Activated effector memory CD4-positive, alpha-beta T cell treated with Interleukin-2 at 50 U/mL for 16 hours (primary cell): ENCODE measurements around the gene LRBA.

Experiments
- DNase-seq: peaks from one replicate; pipeline ENCODE4 v3.0.0-alpha.2; 2020

The LRBA gene

DNA sequence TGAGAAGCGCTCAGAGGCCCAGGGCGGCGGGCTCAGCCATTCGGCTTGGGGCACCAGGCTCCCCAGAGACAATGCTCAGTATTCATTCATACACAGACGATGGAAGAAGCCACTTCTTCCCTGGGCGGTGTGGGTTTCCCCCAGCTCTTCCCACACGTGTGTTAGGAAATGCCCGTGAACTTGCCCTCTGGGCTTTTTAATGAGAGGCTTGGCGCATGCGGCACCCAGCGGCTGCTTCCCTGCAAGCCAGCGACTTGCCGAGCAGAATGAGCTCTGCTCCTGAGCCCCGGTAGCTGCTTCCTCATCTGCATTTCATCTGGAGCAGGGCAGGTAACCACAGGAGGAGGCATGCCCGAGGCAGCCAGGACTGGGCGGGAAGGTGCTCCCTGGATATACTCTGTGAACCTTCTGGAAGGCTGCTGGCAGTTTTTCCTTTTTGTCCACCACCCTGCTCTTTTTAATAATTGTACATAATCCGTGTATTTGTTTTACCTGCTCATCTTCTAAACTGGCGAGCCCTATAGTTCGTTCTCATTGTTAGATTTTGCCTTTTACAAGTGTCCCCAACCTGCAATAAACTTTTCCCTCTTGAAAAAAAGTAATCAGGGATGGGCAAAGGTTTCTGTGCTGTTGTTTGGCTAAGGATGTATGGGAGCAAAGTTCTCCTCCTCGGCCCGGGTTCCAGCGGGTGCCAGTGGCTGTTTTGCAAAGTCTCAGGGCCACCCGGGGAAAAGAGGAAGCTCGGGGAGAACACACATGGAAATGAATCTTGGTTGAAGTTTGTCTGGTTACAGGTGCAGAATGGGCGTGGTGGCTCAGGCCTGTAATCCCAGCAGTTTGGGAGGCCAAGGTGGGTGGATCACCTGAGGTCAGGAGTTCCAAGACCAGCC is 758.0 kb downstream of the LRBA start:
- DNase-seq: no peak

DNA sequence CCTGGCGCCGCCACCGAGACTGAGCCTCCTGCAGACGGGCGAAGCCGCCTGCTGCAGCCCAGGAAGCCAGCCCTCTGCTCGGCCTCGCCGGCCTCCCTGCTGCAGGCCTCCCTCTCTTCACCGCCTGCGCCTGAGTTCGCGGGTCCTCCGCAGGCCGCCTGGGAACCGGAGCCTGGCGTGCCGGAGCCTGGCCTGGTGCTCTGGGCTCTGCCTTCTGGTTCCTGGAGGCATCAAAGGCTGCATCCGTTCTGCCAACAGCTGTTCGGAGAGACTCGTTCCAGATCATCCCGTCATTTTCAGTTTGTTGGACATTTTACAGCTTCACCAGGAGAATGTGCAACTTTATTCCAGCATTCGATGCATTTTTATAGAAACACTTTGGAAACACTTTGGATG is 758.9 kb downstream of the LRBA start:
- no peak for DNase-seq

GRCh38 chr4:150255610-150256224 is 759.4 kb downstream of the LRBA start:
- no peak for DNase-seq

- DNase-seq: no peak
Observed at GRCh38 chr4:150253965-150254630, 761.0 kb downstream of the LRBA start.

DNA sequence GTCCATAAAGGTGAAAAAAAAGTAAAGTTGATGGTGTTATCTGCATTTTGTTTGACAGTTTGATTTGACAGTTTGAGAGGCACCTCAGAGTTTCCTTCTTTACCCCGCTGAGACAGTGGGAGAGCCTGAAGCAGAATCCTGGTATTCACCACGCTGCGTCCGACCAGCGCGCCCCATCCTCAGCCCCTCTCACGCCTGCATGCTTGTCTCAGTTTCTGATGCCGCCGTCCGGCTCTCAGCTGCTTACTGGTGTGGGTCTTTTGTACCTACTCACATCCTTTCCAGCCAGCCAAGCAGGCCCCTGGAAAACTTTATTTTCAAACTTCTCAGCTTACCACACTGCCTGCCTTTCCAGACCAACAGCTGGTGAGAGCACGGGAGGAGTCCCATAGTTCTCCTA is 761.7 kb downstream of the LRBA start:
- no peak for DNase-seq

DNA sequence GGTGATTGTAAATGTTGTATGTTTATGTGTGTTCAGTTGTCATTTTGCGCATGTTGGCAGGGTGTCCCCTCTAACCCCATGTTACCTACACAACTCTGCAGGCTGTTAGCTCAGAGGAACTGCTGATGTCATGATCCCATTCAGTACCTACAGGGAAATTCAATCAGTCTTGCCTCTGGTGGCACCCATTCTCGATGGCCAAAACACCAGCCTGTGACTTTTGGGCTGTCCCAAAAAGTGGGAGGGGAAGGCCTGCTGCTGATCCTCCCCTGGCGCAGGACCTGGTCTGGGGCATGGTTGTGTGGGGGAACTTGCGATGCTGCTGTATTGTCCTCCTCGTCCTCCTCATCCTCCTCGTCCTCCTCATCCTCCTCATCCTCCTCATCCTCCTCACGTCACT is 762.3 kb downstream of the LRBA start:
- DNase-seq: no peak

DNA sequence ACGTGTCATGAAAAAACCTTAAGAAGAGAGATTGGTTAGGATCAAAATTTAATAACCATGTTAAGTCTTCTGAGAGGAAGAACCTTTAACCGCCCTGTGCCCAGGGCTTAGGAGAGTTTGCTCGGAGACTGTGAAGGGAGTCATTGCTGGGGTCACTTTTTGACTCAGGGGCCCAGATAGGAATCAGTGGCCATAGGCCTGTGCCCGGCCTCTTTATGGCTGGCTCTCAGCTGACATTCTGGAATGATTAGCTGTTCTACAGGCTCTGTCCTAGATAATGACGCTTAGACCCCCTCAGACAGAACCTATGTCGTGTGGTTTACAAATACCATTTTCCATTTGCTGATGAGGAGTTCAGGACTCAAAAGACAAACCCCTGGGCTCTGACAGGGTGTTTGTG is 762.8 kb downstream of the LRBA start:
- no peak for DNase-seq

- no peak for DNase-seq
Observed at GRCh38 chr4:150251752-150252190, 763.3 kb downstream of the LRBA start.

- no peak for DNase-seq
Observed at GRCh38 chr4:150250998-150251651, 764.0 kb downstream of the LRBA start.

DNA sequence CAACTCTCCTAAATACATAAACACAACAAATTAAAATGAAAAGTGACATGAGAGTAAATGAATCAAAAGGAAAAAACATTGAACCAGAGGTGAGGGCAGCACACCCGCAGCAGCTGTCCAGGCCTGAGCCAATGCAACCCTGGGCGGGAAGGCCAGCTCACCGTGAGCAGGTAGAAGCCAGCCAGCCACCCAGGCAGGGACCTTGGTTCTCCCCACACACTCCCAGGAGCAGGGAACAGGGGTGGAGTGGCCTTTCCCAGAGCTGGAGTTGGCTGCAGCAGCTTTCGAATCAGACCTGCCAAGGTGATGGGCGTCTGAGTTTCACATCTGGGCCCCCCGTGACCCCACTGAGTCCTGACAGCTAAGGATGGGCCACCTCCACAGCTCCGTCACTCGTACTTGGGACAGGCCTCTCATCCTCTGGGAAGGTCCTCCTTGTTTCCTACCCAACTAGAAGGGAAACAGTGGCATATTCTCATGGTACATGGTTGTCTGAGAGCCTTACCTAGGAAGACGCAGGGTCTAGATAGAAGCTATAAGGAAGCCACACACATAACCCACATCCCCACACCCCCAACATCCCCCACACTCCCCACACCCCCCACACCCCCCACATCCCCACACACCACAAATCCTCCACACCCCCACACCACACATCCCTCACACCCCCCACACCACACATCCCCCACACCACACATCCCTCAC is 764.6 kb downstream of the LRBA start:
- no peak for DNase-seq

DNA sequence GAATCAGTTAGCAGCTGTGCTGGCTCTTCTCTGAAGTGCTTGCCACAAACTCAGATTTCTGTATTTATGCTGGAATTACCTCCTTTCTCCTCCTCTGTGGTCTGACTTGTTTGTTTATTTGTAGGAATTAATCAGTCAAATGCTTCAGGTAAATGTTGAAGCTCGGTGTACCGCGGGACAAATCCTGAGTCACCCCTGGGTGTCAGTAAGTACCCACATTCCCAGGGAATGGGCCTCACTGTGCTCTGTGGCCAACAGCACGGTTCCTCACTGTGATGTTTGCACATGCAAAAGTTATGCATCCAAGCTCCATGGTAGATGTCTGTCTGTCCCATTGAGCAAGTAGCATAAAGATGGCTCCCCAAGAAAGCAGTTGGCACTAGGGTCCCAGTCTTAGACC is 766.9 kb downstream of the LRBA start:
- DNase-seq: no peak

DNA sequence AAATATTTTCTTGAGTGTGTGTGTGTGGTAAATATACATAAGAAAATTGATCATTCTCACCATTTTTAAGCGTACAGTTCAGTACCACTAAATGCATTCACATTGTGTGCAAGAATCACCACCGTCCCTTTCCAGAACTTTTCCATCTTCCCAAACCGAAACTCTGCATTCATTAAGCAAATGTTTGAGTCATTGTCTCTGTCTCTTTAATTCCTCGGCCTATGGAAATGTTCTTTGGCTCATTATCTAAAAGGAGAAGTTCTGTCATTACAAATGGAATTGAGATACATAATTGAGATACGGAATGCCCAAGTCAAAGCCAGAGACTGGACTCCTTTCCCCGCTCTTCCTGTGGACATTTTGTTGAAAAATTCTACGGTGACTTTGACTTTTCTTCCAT is 767.9 kb downstream of the LRBA start:
- no peak for DNase-seq

- DNase-seq: no peak
Observed at GRCh38 chr4:150244600-150244999, 770.5 kb downstream of the LRBA start.

DNA sequence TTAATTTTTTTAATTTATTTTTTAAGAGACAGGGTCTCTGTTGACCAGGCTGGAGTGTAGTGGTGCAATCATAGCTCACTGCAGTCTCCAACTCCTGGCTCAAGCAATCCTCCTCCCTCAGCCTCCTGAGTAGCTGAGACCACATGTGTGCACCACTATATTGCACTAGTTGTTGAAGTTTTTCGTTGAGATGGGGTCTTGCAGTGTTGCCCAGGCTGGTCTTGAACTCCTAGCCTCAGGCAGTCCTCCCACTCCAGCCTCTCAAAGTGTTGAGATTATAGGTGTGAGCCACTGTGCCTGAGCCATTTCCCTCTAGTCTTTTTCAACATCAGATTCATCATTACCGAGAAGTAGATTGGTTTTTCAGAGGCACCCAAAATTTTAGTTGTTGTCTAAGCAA is 771.2 kb downstream of the LRBA start:
- DNase-seq: no peak

DNA sequence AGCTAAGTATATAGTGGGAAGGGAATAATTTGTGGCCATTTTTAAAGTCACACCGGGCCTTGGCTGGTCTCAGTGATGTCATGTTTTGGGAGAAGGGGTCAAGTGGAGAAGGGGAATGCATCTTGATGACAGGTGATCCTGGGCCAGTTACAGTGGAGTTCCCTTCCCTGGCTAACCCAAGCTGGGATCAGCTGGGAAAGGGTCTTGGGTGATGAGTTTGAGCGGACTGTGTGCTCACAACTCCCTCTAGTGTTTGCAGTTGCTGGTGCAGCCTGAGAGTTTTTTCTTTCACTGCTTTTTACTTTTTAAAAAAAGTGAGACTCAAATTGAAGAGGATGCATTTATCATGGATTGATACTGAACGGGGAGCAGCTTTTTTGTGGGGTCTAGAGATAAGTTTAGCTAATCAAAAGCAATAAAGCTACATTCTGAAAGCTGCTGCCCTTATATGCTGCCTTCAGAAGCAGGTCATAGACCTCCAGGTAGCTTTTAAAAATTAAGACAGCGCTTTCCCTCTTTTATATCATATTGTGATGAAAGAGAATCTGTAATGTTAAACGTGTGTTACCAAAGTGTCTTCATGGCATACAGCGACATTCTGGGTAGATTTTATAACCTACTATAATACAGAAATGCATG is 772.1 kb downstream of the LRBA start:
- DNase-seq: no peak

DNA sequence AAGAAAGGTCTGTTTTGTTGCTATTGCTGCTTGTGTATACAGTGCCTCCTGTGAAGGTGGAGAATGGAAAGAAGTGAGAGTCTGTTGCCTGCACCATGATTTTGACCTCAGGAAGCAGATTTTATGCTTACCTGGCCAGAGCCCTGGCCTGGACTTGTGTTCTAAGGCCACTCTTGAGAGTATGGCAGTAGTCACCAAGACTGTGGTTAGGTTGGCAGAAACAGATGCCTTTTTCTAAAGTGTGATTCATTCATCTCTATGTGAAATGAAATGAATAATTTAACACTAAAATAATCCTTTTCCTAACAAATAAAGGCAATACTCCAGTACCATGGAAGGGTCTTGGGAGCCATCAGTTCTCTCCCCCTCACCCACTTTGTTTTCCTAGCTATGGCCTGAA is 775.1 kb downstream of the LRBA start:
- no peak for DNase-seq

DNA sequence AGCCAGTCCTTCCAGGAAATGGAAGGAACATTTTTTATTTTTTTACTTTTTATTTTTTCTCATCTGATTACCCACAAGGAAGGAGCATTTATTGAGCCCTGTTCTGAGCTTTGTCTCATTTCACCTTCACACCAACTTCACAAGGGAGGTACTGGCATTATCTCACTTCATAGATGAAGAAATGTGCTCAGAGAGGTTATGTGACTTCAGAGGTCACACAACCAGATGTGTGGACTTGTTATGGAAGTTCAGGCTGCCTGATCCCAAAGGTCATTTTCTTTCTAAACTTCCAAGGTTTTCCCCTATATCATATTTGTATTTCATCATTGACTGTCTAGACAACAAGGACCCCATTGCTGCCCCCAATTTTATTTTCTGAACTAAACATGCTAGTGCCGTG is 776.5 kb downstream of the LRBA start:
- no peak for DNase-seq

- DNase-seq: no peak
Observed at GRCh38 chr4:150237110-150237872, 777.8 kb downstream of the LRBA start.

DNA sequence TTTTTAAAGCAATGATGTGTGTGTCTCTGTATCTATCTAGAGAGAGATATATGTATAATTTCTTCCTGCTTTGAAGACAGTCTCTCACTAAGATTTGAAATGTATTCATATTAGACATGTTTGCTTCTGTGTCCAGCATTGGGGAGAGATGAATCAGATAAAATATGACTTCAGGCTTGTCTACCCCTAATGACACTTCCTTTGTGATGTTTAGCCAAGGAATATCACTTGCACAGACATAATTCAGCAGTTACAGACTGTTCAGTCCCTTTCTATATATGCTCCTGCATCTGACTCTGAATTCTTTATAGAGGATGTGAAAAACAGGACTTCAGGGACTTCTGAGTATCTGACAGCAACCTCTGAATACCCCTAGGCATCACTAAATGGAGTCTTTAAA is 778.5 kb downstream of the LRBA start:
- DNase-seq: no peak

DNA sequence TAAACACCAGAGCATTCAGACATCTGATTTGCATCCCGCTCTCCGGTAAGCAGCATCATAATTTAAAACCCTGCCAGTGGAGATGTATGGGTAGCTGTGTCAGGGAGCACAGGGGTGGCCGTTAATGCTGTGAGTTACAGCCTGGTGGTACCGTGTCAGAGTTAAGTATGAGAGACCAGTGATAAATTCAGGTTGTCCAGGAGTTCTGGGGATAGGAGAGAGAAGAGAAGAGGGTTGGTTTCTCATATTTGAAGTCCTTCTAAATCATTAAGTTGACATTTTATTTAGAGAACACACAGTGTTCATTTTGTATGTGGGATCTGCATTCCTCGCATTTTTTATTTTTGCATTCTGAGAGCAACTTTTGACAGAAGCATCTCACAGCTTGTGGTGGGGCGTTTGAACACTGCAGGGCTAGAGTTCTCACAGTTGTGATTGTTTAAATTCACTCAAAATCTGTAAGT is 779.2 kb downstream of the LRBA start:
- no peak for DNase-seq

DNA sequence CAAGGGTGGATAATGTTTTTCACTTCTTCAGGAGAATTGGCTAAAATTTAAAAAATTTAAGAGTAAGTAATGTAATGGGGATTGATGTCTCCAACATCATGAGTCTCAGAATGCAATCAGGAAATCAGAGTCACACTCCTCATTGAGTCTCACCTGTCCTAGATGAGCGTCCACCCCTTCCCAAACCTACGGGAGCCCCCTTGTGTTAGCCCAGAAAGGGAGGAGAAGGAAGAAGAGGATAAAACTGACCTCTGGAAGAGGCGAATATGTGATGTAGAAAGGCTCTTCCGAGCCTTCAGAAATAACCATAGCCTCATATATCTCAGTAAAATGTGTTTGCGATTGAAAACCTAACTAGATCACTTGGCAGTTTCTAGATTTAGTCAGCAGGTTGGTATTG is 779.8 kb downstream of the LRBA start:
- DNase-seq: no peak
